PC-9 (cell line): ENCODE results near the gene DNAJB9. TPM values are rescaled to one million over a fixed set of nuclear protein-coding genes. Genes with fewer than 3 reads are reported as not detected.
A peak's percentile ranks its signal among the peaks of the same experiment; 100 is the strongest.

ENCODE experiments used
- BruUV-seq: library from RNA; stranded (reverse); fragments of 400-500 nt; replicated peaks from 2 replicates; lab custom pipeline; 2021; lab: Mats Ljungman, UMichigan
- CTCF ChIA-PET: fragments of 300-600 bp; sonication (Branson Sonifier 250); formaldehyde crosslinking; loops from one replicate; lab custom pipeline; 2022; ENCODE audit warnings: antibody characterized with exemption; lab: Charles Lee
- POLR2A ChIA-PET: fragments of 300-600 bp; sonication (Branson Sonifier 250); formaldehyde crosslinking; loops from one replicate; lab custom pipeline; 2022; ENCODE audit warnings: antibody characterized with exemption; ENCODE audit not compliant: unreplicated experiment; lab: Charles Lee
- DNase-seq, 2 experiments: peaks; one replicate each; pipeline versions ENCODE4 v3.0.0 to v3.0.0-alpha.2; 2015 to 2022; ENCODE audit warnings: mixed read lengths in 1 of 2
- H2AFZ ChIP-seq: fragments of 200-600 bp; sonication (generic); 2 replicates; pipeline ENCODE4 v1.8.1; 2017; ENCODE audit warnings: antibody characterized with exemption
- H3F3A ChIP-seq: fragments of 200-600 bp; sonication (generic); 2 replicates; pipeline ENCODE4 v1.8.1; 2017; ENCODE audit warnings: antibody characterized with exemption, mild to moderate bottlenecking, low read depth; ENCODE audit not compliant: insufficient read depth
- H3K27ac ChIP-seq: fragments of 200-600 bp; sonication (generic); 2 replicates; pipeline ENCODE4 v1.6.1; 2016; ENCODE audit warnings: mixed run types
- H3K27me3 ChIP-seq: fragments of 200-600 bp; sonication (generic); 2 replicates; pipeline ENCODE4 v1.6.1; 2016; ENCODE audit warnings: low read depth, mixed run types; ENCODE audit not compliant: insufficient read depth
- H3K36me3 ChIP-seq: fragments of 200-600 bp; sonication (generic); 2 replicates; pipeline ENCODE4 v1.6.1; 2016; ENCODE audit warnings: low read depth, mixed run types
- H3K4me1 ChIP-seq: fragments of 200-600 bp; sonication (generic); replicated peaks from 2 replicates; pipeline ENCODE4 v1.6.1; 2016; ENCODE audit warnings: mixed run types; ENCODE audit not compliant: insufficient read depth
- H3K4me2 ChIP-seq: fragments of 200-600 bp; sonication (generic); 2 replicates; pipeline ENCODE4 v1.6.1; 2017; ENCODE audit warnings: mixed run types
- H3K4me3 ChIP-seq: fragments of 200-600 bp; sonication (generic); 2 replicates; pipeline ENCODE4 v1.6.1; 2016; ENCODE audit warnings: mixed run types
- H3K79me2 ChIP-seq: fragments of 200-600 bp; sonication (generic); 2 replicates; pipeline ENCODE4 v1.6.1; 2017; ENCODE audit warnings: low read depth, mixed run types
- H3K9me2 ChIP-seq: fragments of 200-600 bp; sonication (generic); 2 replicates; pipeline ENCODE4 v1.8.1; 2017; ENCODE audit warnings: mild to moderate bottlenecking; ENCODE audit not compliant: insufficient read depth
- H3K9me3 ChIP-seq: fragments of 200-600 bp; sonication (generic); 2 replicates; pipeline ENCODE4 v1.8.1; 2016; ENCODE audit warnings: low read depth; ENCODE audit not compliant: insufficient read depth
- H4K20me1 ChIP-seq: fragments of 200-600 bp; sonication (generic); 2 replicates; pipeline ENCODE4 v1.8.1; 2017; ENCODE audit not compliant: insufficient read depth
- EZH2 ChIP-seq: fragments of 200-600 bp; sonication (generic); IDR thresholded peaks from 2 replicates; pipeline ENCODE4 v1.8.0; 2017; ENCODE audit warnings: antibody characterized with exemption, low read depth
- intact Hi-C: fragments of 100-400 bp; cut with micrococcal nuclease; formaldehyde crosslinking; loops from one replicate; pipeline ENCODE4 v1.10.0; 2022; ENCODE audit not compliant: unreplicated experiment
- total RNA-seq: library from RNA; stranded (reverse); gene quantifications from 2 replicates; pipeline ENCODE4 v1.2.3, GENCODE V29; 2021
- TF ChIP-seq, protein P1 (sequence below): fragments of 200-600 bp; sonication (generic); conservative IDR thresholded peaks from 2 replicates; pipeline ENCODE4 v1.6.1; 2017; ENCODE audit warnings: mixed run types, antibody characterized with exemption, mild to moderate bottlenecking, moderate library complexity

Gene DNAJB9
- total RNA-seq, 1 experiment from 2014 or later: 13.3 TPM

GRCh38 chr7:108525327-108525984 is 44.2 kb upstream of the DNAJB9 start:
- peaks cover 53% of the 10 kb centered on the region for H3F3A ChIP-seq
- peaks cover 3% of the 10 kb centered on the region; the same call in 1 of the 2 replicates for H3K36me3 ChIP-seq
- no peaks in the 10 kb centered on the region for H4K20me1 ChIP-seq
- H2AFZ ChIP-seq: peak overlapping the region; percentile 73
- intact Hi-C loops: loop anchor here (10.0 kb wide), 2 partner anchors 581 to 1751 kb away; no protein-coding TSS in a partner anchor
- ChIA-PET POLR2A (interaction anchor here (0.5 to 1.3 kb wide), 11 partner anchors 29 to 1019 kb away, joined by 3 to 9 read pairs (median 5); partner anchors contain the start of genes DNAJB9 and THAP5), CTCF (interaction anchor here (0.6 kb wide), 1 partner anchor 428 kb away, joined by 5 read pairs; no protein-coding TSS in a partner anchor)
- no peaks in the 10 kb centered on the region for H3K9me2 ChIP-seq
- H3K27ac ChIP-seq: peak overlapping the region; percentile 96
- TSS peak; percentile 33 for BruUV-seq
- peak overlapping the region; percentile 68 for H3K4me3 ChIP-seq
- H3K27me3 ChIP-seq: no peaks in the 10 kb centered on the region
- DNase-seq: peak in 1 of 2 experiments; percentile 86
- peaks cover 53% of the 10 kb centered on the region for H3K4me1 ChIP-seq
- peak overlapping the region; percentile 86 for H3K4me2 ChIP-seq
- peaks cover 53% of the 10 kb centered on the region for H3K79me2 ChIP-seq
- TF ChIP-seq, protein P1, sequence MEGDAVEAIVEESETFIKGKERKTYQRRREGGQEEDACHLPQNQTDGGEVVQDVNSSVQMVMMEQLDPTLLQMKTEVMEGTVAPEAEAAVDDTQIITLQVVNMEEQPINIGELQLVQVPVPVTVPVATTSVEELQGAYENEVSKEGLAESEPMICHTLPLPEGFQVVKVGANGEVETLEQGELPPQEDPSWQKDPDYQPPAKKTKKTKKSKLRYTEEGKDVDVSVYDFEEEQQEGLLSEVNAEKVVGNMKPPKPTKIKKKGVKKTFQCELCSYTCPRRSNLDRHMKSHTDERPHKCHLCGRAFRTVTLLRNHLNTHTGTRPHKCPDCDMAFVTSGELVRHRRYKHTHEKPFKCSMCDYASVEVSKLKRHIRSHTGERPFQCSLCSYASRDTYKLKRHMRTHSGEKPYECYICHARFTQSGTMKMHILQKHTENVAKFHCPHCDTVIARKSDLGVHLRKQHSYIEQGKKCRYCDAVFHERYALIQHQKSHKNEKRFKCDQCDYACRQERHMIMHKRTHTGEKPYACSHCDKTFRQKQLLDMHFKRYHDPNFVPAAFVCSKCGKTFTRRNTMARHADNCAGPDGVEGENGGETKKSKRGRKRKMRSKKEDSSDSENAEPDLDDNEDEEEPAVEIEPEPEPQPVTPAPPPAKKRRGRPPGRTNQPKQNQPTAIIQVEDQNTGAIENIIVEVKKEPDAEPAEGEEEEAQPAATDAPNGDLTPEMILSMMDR: no peak
- no peak for TF ChIP-seq EZH2
- no peaks in the 10 kb centered on the region for H3K9me3 ChIP-seq

- no peaks in the 10 kb centered on the region for H3K9me3 ChIP-seq
- intact Hi-C loops: loop anchor here (1.0 to 10.0 kb wide), 4 partner anchors 43 to 1751 kb away; partner anchors contain the start of genes DNAJB9 and THAP5
- no peaks in the 10 kb centered on the region for H4K20me1 ChIP-seq
- no peaks in the 10 kb centered on the region for H3K9me2 ChIP-seq
- H3K4me1 ChIP-seq: peaks cover 56% of the 10 kb centered on the region
- H3F3A ChIP-seq: peaks cover 53% of the 10 kb centered on the region
- peak within 1 kb of the TSS; percentile 68 for H3K4me3 ChIP-seq
- peak within 1 kb of the TSS; percentile 96 for H3K27ac ChIP-seq
- H2AFZ ChIP-seq: peak within 1 kb of the TSS; percentile 77
- POLR2A ChIA-PET: interaction anchor here (0.5 to 1.3 kb wide), 9 partner anchors 29 to 556 kb away, joined by 3 to 9 read pairs (median 5); partner anchors contain the start of genes DNAJB9 and THAP5
- CTCF ChIA-PET: interaction anchor here (0.6 to 0.7 kb wide), 2 partner anchors 429 to 897 kb away, joined by 3 to 5 read pairs; no protein-coding TSS in a partner anchor
- H3K36me3 ChIP-seq: peaks cover 2% of the 10 kb centered on the region; the same call in 1 of the 2 replicates
- TF ChIP-seq, protein P1: no peak
- no peak for TF ChIP-seq EZH2
- H3K79me2 ChIP-seq: peaks cover 49% of the 10 kb centered on the region
- BruUV-seq: no TSS peak
- peak; percentile 98 to 100 for DNase-seq
- peak within 1 kb of the TSS; percentile 86 for H3K4me2 ChIP-seq
- H3K27me3 ChIP-seq: no peaks in the 10 kb centered on the region
Observed at GRCh38 chr7:108525985-108526767, 43.5 kb upstream of the DNAJB9 start, which contains the start of gene PNPLA8. Gene PNPLA8 (minus strand): TSS chr7:108526135. CDS start chr7:108515491, 10,644 bp downstream.

- Histone ChIP-seq H3K27me3 (no peaks in the 10 kb centered on the region), H4K20me1 (no peaks in the 10 kb centered on the region), H3K36me3 (no peaks in the 10 kb centered on the region; the same call in 1 of the 2 replicates), H3K4me1 (peaks cover 56% of the 10 kb centered on the region), H3K9me3 (no peaks in the 10 kb centered on the region), H3K4me3 (peak overlapping the region; percentile 68), H3K9me2 (no peaks in the 10 kb centered on the region), H3K27ac (peak overlapping the region; percentile 96), H2AFZ (peak overlapping the region; percentile 77), H3K4me2 (peak overlapping the region; percentile 85), H3K79me2 (peaks cover 44% of the 10 kb centered on the region), H3F3A (peaks cover 53% of the 10 kb centered on the region)
- no peak for TF ChIP-seq EZH2
- TF ChIP-seq, protein P1: no peak
- DNase-seq: no peak
- TSS peak; percentile 88 for BruUV-seq
- intact Hi-C loops: loop anchor here (1.0 to 10.0 kb wide), 4 partner anchors 43 to 1752 kb away; partner anchors contain the start of genes DNAJB9 and THAP5
- CTCF ChIA-PET: interaction anchor here (0.7 kb wide), 1 partner anchor 898 kb away, joined by 3 read pairs; no protein-coding TSS in a partner anchor
- POLR2A ChIA-PET: no interaction called here
Observed at GRCh38 chr7:108526768-108527017, 43.0 kb upstream of the DNAJB9 start.
